ENCODE results near the gene CLEC6A.

The CLEC6A gene

GRCh38 chr12:8452036-8452435 is 3.7 kb upstream of the CLEC6A start:
- Histone ChIP-seq H3K27ac (ENCODE audit: low read length) (no peak overlapping the region), H3K9me3 (ENCODE audit: insufficient read depth, low read length, severe bottlenecking) (no peaks in the 10 kb centered on the region), H3K9ac (ENCODE audit: low read depth, low read length) (no peak overlapping the region), H3K27me3 (ENCODE audit: insufficient read depth, low read length, poor library complexity) (peaks cover 11% of the 10 kb centered on the region), H3K4me1 (ENCODE audit: insufficient read depth, low read length) (no peaks in the 10 kb centered on the region), H3K4me2 (ENCODE audit: insufficient read depth, low read length) (no peak overlapping the region), H3K4me3 (ENCODE audit: low read depth in 1 of 2, low read length in 2 of 2) (no peak overlapping the region), H3K79me2 (ENCODE audit: insufficient read depth, low read length) (no peaks in the 10 kb centered on the region), H2AFZ (ENCODE audit: low read depth, low read length) (no peak overlapping the region), H3K36me3 (ENCODE audit: insufficient read depth, low read length) (no peaks in the 10 kb centered on the region), H4K20me1 (ENCODE audit: insufficient read depth, low read length) (no peaks in the 10 kb centered on the region)
- DNase-seq (no peak), ATAC-seq (ENCODE audit: insufficient read depth, low read depth) (no peak)
- TF ChIP-seq, protein P1, sequence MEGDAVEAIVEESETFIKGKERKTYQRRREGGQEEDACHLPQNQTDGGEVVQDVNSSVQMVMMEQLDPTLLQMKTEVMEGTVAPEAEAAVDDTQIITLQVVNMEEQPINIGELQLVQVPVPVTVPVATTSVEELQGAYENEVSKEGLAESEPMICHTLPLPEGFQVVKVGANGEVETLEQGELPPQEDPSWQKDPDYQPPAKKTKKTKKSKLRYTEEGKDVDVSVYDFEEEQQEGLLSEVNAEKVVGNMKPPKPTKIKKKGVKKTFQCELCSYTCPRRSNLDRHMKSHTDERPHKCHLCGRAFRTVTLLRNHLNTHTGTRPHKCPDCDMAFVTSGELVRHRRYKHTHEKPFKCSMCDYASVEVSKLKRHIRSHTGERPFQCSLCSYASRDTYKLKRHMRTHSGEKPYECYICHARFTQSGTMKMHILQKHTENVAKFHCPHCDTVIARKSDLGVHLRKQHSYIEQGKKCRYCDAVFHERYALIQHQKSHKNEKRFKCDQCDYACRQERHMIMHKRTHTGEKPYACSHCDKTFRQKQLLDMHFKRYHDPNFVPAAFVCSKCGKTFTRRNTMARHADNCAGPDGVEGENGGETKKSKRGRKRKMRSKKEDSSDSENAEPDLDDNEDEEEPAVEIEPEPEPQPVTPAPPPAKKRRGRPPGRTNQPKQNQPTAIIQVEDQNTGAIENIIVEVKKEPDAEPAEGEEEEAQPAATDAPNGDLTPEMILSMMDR (IDR thresholded peaks at IDR 0.05; ENCODE audit: borderline replicate concordance, extremely low read depth, low read length, poor library complexity, severe bottlenecking) = no peak
- no peak for TF ChIP-seq EZH2 (IDR thresholded peaks at IDR 0.05; ENCODE audit: borderline replicate concordance, low read depth, low read length, severe bottlenecking)

DNA sequence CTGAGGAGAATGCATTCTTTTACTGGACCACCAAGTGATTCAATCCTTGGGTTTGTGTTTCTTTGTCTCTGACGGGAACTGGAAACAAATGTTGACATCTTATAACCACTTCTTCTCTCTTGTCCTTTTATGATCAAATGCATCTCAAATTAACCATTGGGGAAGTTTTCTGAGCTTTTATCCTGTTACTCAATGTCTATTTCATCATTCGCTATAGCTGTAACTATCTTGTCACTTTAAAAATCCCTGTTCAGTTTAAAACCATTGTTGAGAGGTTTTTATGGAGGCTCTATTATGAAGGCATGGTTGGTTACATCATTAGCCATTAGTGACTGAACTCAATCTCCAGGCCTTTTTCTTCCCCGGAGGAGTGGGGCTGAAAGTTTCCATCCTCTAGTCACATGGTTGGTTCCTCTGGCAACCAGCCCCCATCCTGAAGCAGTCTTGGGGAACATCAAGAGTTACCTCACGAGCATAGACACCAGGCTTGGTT is 2.7 kb upstream of the CLEC6A start:
- H3K4me3 ChIP-seq (ENCODE audit: low read depth in 1 of 2, low read length in 2 of 2) = no peak overlapping the region
- no peak overlapping the region for H3K27ac ChIP-seq (ENCODE audit: low read length)
- no peak overlapping the region for H3K4me2 ChIP-seq (ENCODE audit: insufficient read depth, low read length)
- no peak for DNase-seq
- no peaks in the 10 kb centered on the region for H3K79me2 ChIP-seq (ENCODE audit: insufficient read depth, low read length)
- H3K4me1 ChIP-seq (ENCODE audit: insufficient read depth, low read length) = no peaks in the 10 kb centered on the region
- ATAC-seq (ENCODE audit: insufficient read depth, low read depth) = no peak
- H3K36me3 ChIP-seq (ENCODE audit: insufficient read depth, low read length) = no peaks in the 10 kb centered on the region
- TF ChIP-seq EZH2 (IDR thresholded peaks at IDR 0.05; ENCODE audit: borderline replicate concordance, low read depth, low read length, severe bottlenecking) = no peak
- TF ChIP-seq, protein P1 (IDR thresholded peaks at IDR 0.05; ENCODE audit: borderline replicate concordance, extremely low read depth, low read length, poor library complexity, severe bottlenecking) = no peak
- peaks cover 11% of the 10 kb centered on the region for H3K27me3 ChIP-seq (ENCODE audit: insufficient read depth, low read length, poor library complexity)
- H4K20me1 ChIP-seq (ENCODE audit: insufficient read depth, low read length) = no peaks in the 10 kb centered on the region
- no peak overlapping the region for H2AFZ ChIP-seq (ENCODE audit: low read depth, low read length)
- no peaks in the 10 kb centered on the region for H3K9me3 ChIP-seq (ENCODE audit: insufficient read depth, low read length, severe bottlenecking)
- H3K9ac ChIP-seq (ENCODE audit: low read depth, low read length) = no peak overlapping the region

GRCh38 chr12:8453796-8454195 is 2.0 kb upstream of the CLEC6A start:
- Histone ChIP-seq H4K20me1 (ENCODE audit: insufficient read depth, low read length) (no peaks in the 10 kb centered on the region), H3K9ac (ENCODE audit: low read depth, low read length) (no peak overlapping the region), H3K36me3 (ENCODE audit: insufficient read depth, low read length) (no peaks in the 10 kb centered on the region), H3K27me3 (ENCODE audit: insufficient read depth, low read length, poor library complexity) (peaks cover 11% of the 10 kb centered on the region), H3K9me3 (ENCODE audit: insufficient read depth, low read length, severe bottlenecking) (no peaks in the 10 kb centered on the region), H3K27ac (ENCODE audit: low read length) (no peak overlapping the region), H3K4me3 (ENCODE audit: low read depth in 1 of 2, low read length in 2 of 2) (no peak overlapping the region), H3K79me2 (ENCODE audit: insufficient read depth, low read length) (no peaks in the 10 kb centered on the region), H2AFZ (ENCODE audit: low read depth, low read length) (no peak overlapping the region), H3K4me1 (ENCODE audit: insufficient read depth, low read length) (no peaks in the 10 kb centered on the region), H3K4me2 (ENCODE audit: insufficient read depth, low read length) (no peak overlapping the region)
- ATAC-seq (ENCODE audit: insufficient read depth, low read depth) = no peak
- DNase-seq = no peak
- no peak for TF ChIP-seq EZH2 (IDR thresholded peaks at IDR 0.05; ENCODE audit: borderline replicate concordance, low read depth, low read length, severe bottlenecking)
- TF ChIP-seq, protein P1 (IDR thresholded peaks at IDR 0.05; ENCODE audit: borderline replicate concordance, extremely low read depth, low read length, poor library complexity, severe bottlenecking) = no peak

GRCh38 chr12:8455271-8455670 is 491 bp upstream of the CLEC6A start:
- Histone ChIP-seq H3K27ac (ENCODE audit: low read length) (no peak overlapping the region), H3K79me2 (ENCODE audit: insufficient read depth, low read length) (no peaks in the 10 kb centered on the region), H3K9ac (ENCODE audit: low read depth, low read length) (no peak overlapping the region), H4K20me1 (ENCODE audit: insufficient read depth, low read length) (no peaks in the 10 kb centered on the region), H3K4me1 (ENCODE audit: insufficient read depth, low read length) (no peaks in the 10 kb centered on the region), H2AFZ (ENCODE audit: low read depth, low read length) (no peak overlapping the region), H3K36me3 (ENCODE audit: insufficient read depth, low read length) (no peaks in the 10 kb centered on the region), H3K4me2 (ENCODE audit: insufficient read depth, low read length) (no peak overlapping the region), H3K4me3 (ENCODE audit: low read depth in 1 of 2, low read length in 2 of 2) (no peak overlapping the region), H3K27me3 (ENCODE audit: insufficient read depth, low read length, poor library complexity) (peaks cover 14% of the 10 kb centered on the region), H3K9me3 (ENCODE audit: insufficient read depth, low read length, severe bottlenecking) (no peaks in the 10 kb centered on the region)
- ATAC-seq (ENCODE audit: insufficient read depth, low read depth) (no peak), DNase-seq (no peak)
- no peak for TF ChIP-seq EZH2 (IDR thresholded peaks at IDR 0.05; ENCODE audit: borderline replicate concordance, low read depth, low read length, severe bottlenecking)
- TF ChIP-seq, protein P1 (IDR thresholded peaks at IDR 0.05; ENCODE audit: borderline replicate concordance, extremely low read depth, low read length, poor library complexity, severe bottlenecking) = no peak

Data from DND-41 (cell line).